Endothelial cell (in vitro differentiated cells): ENCODE data around the gene LCOR. TPM values are rescaled to one million over a fixed set of nuclear protein-coding genes. Genes with fewer than 3 reads are reported as not detected.

Source experiments
- DNase-seq: peaks from one replicate; pipeline ENCODE4 v3.0.0; 2021; ENCODE audit warnings: low spot score
- H3K27ac Mint-ChIP-seq: one replicate; pipeline ENCODE4 v1.8.0; 2021; ENCODE audit warnings: mixed read lengths, inconsistent platforms; ENCODE audit not compliant: unreplicated experiment
- H3K27me3 Mint-ChIP-seq: one replicate; pipeline ENCODE4 v1.8.0; 2021; ENCODE audit warnings: mild to moderate bottlenecking, moderate library complexity, mixed read lengths, inconsistent platforms; ENCODE audit not compliant: unreplicated experiment
- H3K36me3 Mint-ChIP-seq: one replicate; pipeline ENCODE4 v1.8.0; 2021; ENCODE audit warnings: mild to moderate bottlenecking, low read depth, mixed read lengths, inconsistent platforms; ENCODE audit not compliant: unreplicated experiment
- H3K4me1 Mint-ChIP-seq: one replicate; pipeline ENCODE4 v1.8.0; 2021; ENCODE audit warnings: mild to moderate bottlenecking, mixed read lengths, inconsistent platforms; ENCODE audit not compliant: unreplicated experiment
- H3K4me3 Mint-ChIP-seq: one replicate; pipeline ENCODE4 v1.8.0; 2021; ENCODE audit warnings: mild to moderate bottlenecking, mixed read lengths, inconsistent platforms; ENCODE audit not compliant: unreplicated experiment
- H3K9me3 Mint-ChIP-seq: one replicate; pipeline ENCODE4 v1.8.0; 2021; ENCODE audit warnings: mixed read lengths, inconsistent platforms; ENCODE audit not compliant: unreplicated experiment
- CTCF ChIP-seq: fragments of 200-600 bp; sonication (generic); IDR thresholded peaks from one replicate; pipeline ENCODE4 v1.5.0; 2021; ENCODE audit warnings: antibody characterized with exemption; ENCODE audit not compliant: unreplicated experiment
- total RNA-seq: library from RNA; stranded (reverse); fragmentation: NEBNext Ultra II Directional; extraction: Animal tissue kit (Norgen Biotek cat#: 25700); gene quantifications from one replicate; pipeline ENCODE4 v1.2.1, GENCODE V29; 2021; ENCODE audit not compliant: unreplicated experiment

The LCOR gene
- total RNA-seq, 1 donor from 2014 or later: 36.6 TPM

GRCh38 chr10:96996275-96996965 lies 164.3 kb downstream of the LCOR start:
- Mint-ChIP-seq H3K27ac (peak overlapping the region; percentile 42), H3K36me3 (no peaks in the 10 kb centered on the region), H3K4me1 (peaks cover 34% of the 10 kb centered on the region), H3K27me3 (peaks cover 2% of the 10 kb centered on the region), H3K4me3 (no peak overlapping the region), H3K9me3 (no peaks in the 10 kb centered on the region)
- TF ChIP-seq CTCF: no peak
- no peak for DNase-seq

GRCh38 chr10:96998329-96998888 lies 166.3 kb downstream of the LCOR start:
- H3K36me3 Mint-ChIP-seq: no peaks in the 10 kb centered on the region
- no peak for DNase-seq
- H3K27me3 Mint-ChIP-seq: peaks cover 2% of the 10 kb centered on the region
- peak overlapping the region; percentile 37 for H3K4me3 Mint-ChIP-seq
- no peak overlapping the region for H3K27ac Mint-ChIP-seq
- H3K4me1 Mint-ChIP-seq: peaks cover 31% of the 10 kb centered on the region
- no peaks in the 10 kb centered on the region for H3K9me3 Mint-ChIP-seq
- no peak for TF ChIP-seq CTCF

GRCh38 chr10:96999337-96999736 lies 167.2 kb downstream of the LCOR start:
- TF ChIP-seq CTCF: no peak
- Mint-ChIP-seq H3K9me3 (no peaks in the 10 kb centered on the region), H3K4me1 (peaks cover 29% of the 10 kb centered on the region), H3K4me3 (no peak overlapping the region), H3K27ac (no peak overlapping the region), H3K27me3 (peaks cover 5% of the 10 kb centered on the region), H3K36me3 (no peaks in the 10 kb centered on the region)
- DNase-seq: no peak

DNA sequence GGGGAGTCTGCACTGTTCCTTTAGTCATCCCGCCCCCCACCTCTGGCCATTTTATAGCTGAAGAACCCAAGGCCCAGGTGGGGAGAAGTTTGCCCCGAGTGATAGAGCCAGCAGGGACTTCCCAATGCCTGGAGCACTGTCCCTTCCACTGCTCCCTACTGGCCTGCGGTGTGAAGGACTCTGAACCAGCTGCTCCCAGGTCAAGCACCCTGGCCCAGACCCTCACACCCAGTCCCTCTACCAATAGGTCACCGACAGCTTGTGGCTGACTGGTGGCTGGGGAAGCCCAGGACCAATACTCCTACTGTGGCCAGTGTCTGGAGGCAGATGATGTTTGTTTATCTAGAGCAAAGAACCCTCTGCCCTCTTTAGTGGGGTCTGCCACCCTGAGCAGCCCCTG lies 167.9 kb downstream of the LCOR start:
- Mint-ChIP-seq H3K4me3 (no peak overlapping the region), H3K9me3 (no peaks in the 10 kb centered on the region), H3K36me3 (no peaks in the 10 kb centered on the region), H3K27me3 (peaks cover 5% of the 10 kb centered on the region), H3K4me1 (peaks cover 22% of the 10 kb centered on the region), H3K27ac (no peak overlapping the region)
- no peak for DNase-seq
- no peak for TF ChIP-seq CTCF

DNA sequence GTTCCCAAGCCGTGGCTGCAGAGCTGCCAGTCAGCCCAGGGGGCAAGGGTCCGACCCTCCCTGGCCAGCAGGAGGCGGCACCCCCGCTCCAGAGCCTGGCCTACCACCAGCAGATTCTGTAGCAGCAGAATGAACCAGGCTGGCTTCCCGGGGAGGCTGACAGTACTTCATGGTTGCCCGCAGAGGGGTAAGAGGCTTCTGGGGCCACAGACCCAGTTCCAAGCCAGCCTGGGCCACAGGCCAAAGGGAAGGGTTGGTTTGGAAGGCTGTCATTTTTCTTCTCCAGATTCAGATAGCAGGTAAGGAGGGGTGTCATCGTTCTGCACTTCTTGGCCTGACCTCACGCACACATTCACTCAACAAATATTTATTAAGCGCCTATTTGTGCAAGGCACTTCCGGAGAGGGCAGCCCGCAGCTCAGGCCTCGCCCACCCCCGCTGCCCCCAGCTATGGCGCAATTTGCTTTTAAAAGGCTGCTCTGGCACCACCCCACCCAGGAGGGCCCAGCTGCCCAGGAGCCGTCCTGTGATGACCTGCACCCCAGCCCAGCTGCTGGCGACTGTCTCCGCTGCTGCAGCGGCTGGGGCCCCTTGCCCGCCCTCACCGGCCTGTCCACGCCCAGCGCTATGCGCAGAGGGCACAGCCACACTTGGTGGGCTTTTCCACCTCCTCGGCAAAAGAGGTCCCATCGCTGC lies 168.5 kb downstream of the LCOR start:
- no peaks in the 10 kb centered on the region for H3K9me3 Mint-ChIP-seq
- H3K4me3 Mint-ChIP-seq: no peak overlapping the region
- no peak overlapping the region for H3K27ac Mint-ChIP-seq
- H3K27me3 Mint-ChIP-seq: peaks cover 8% of the 10 kb centered on the region
- DNase-seq: peak; percentile 51
- TF ChIP-seq CTCF: no peak
- no peaks in the 10 kb centered on the region for H3K36me3 Mint-ChIP-seq
- peaks cover 19% of the 10 kb centered on the region for H3K4me1 Mint-ChIP-seq
